Type B pancreatic cell (in vitro differentiated cells): Measurements from ENCODE around the gene UBQLN4. TPM values are rescaled to one million over a fixed set of nuclear protein-coding genes. Genes with fewer than 3 reads are reported as not detected.

Experiments used
- DNase-seq: peaks from one replicate; pipeline ENCODE4 v3.0.0; 2021; ENCODE audit warnings: mixed read lengths; ENCODE audit not compliant: unreplicated experiment; ENCODE audit errors: extremely low spot score
- H3K27ac Mint-ChIP-seq: 2 replicates; pipeline ENCODE4 v1.8.0; 2021; ENCODE audit warnings: mild to moderate bottlenecking, mixed read lengths
- H3K27me3 Mint-ChIP-seq: 2 replicates; pipeline ENCODE4 v1.8.0; 2021; ENCODE audit warnings: mixed read lengths
- H3K36me3 Mint-ChIP-seq: 2 replicates; pipeline ENCODE4 v1.8.0; 2021; ENCODE audit warnings: mixed read lengths
- H3K4me1 Mint-ChIP-seq: one replicate; pipeline ENCODE4 v1.8.0; 2021; ENCODE audit warnings: mixed read lengths; ENCODE audit not compliant: unreplicated experiment
- H3K4me3 Mint-ChIP-seq: 2 replicates; pipeline ENCODE4 v1.8.0; 2021; ENCODE audit warnings: mild to moderate bottlenecking, mixed read lengths
- H3K9me3 Mint-ChIP-seq: 2 replicates; pipeline ENCODE4 v1.8.0; 2021; ENCODE audit warnings: mixed read lengths
- CTCF ChIP-seq: fragments of 200-600 bp; sonication (generic); conservative IDR thresholded peaks from 2 replicates; pipeline ENCODE4 v1.5.0; 2021; ENCODE audit warnings: antibody characterized with exemption, mild to moderate bottlenecking
- total RNA-seq: library from RNA; stranded (reverse); gene quantifications from 2 replicates; pipeline ENCODE4 v1.2.1, GENCODE V29; 2021; ENCODE audit warnings: low replicate concordance

Gene UBQLN4
- total RNA-seq, 1 donor from 2014 or later: 54.5 TPM

- H3K9me3 Mint-ChIP-seq: no peaks in the 10 kb centered on the region
- peak; percentile 97 for TF ChIP-seq CTCF
- no peaks in the 10 kb centered on the region for H3K27me3 Mint-ChIP-seq
- H3K36me3 Mint-ChIP-seq: no peaks in the 10 kb centered on the region
- H3K27ac Mint-ChIP-seq: no peak overlapping the region
- no peak overlapping the region for H3K4me3 Mint-ChIP-seq
- DNase-seq: peak; percentile 79
- no peaks in the 10 kb centered on the region for H3K4me1 Mint-ChIP-seq
These were observed 64.2 kb downstream of the UBQLN4 start for GRCh38 chr1:155989242-155990004.

Other genes with a start within 250 kb of the UBQLN4 start
- 48.0 and 59.3 TPM in 2 replicates for gene GON4L, start 196.6 kb downstream of the UBQLN4 start, total RNA-seq
- gene SYT11, start 194.2 kb downstream of the UBQLN4 start, total RNA-seq: 0.74 and 2.3 TPM in 2 replicates
- 35.3 and 45.4 TPM in 2 replicates for gene RIT1, start 142.4 kb downstream of the UBQLN4 start, total RNA-seq
- 42.5 and 57.8 TPM in 2 replicates for gene KHDC4, start 119.4 kb downstream of the UBQLN4 start, total RNA-seq
- not detected in 2 replicates for gene RXFP4, start 112.2 kb downstream of the UBQLN4 start, total RNA-seq
- 46.4 and 80.6 TPM in 2 replicates for gene ARHGEF2, start 75.3 kb downstream of the UBQLN4 start, total RNA-seq
- 223 and 248 TPM in 2 replicates for gene SSR2, start 32.8 kb downstream of the UBQLN4 start, total RNA-seq
- gene LAMTOR2, start 984 bp upstream of the UBQLN4 start, total RNA-seq: 55.6 and 60.9 TPM in 2 replicates
- gene RAB25, start 7.4 kb upstream of the UBQLN4 start, total RNA-seq: 97.9 and 294 TPM in 2 replicates
- gene MEX3A, start 28.7 kb upstream of the UBQLN4 start, total RNA-seq: 31.0 and 61.9 TPM in 2 replicates
- 141 and 400 TPM in 2 replicates for gene LMNA, start 60.9 kb upstream of the UBQLN4 start, total RNA-seq
- gene SEMA4A, start 99.8 kb upstream of the UBQLN4 start, total RNA-seq: 7.1 and 12.9 TPM in 2 replicates
- 18.6 and 21.8 TPM in 2 replicates for gene SLC25A44, start 140.3 kb upstream of the UBQLN4 start, total RNA-seq
- gene PMF1, start 159.2 kb upstream of the UBQLN4 start, total RNA-seq: 56.1 and 62.0 TPM in 2 replicates
- gene BGLAP, start 188.4 kb upstream of the UBQLN4 start, total RNA-seq: 0.64 and 3.1 TPM in 2 replicates
- 9.2 and 19.0 TPM in 2 replicates for gene PAQR6, start 194.3 kb upstream of the UBQLN4 start, total RNA-seq
- gene SMG5, start 229.0 kb upstream of the UBQLN4 start, total RNA-seq: 91.0 and 91.3 TPM in 2 replicates
- 18.1 and 43.8 TPM in 2 replicates for gene TMEM79, start 230.5 kb upstream of the UBQLN4 start, total RNA-seq
- gene GLMP, start 241.9 kb upstream of the UBQLN4 start, total RNA-seq: 67.6 and 104 TPM in 2 replicates
- gene VHLL, start 245.5 kb upstream of the UBQLN4 start, total RNA-seq: 0.48 TPM in 1 of 2 replicates, not detected in the other